Activated CD4-positive, alpha-beta memory T cell treated with anti-CD3 and anti-CD28 coated beads, Interleukin-2, amount 10 ng/mL, durations not matched to agents 7 days and 5 days (primary cell): Measurements from ENCODE around the gene FGF22. TPM values are rescaled to one million over a fixed set of nuclear protein-coding genes. Genes with fewer than 3 reads are reported as not detected.

Source experiments
- total RNA-seq, 2 experiments: library from RNA; stranded (reverse); gene quantifications; one replicate each; pipeline ENCODE4 v1.2.3, GENCODE V29; 2021

Gene FGF22
- total RNA-seq, 2 experiments from 2014 or later = not detected

Other genes starting within 250 kb of the FGF22 start
- under 1 TPM in 1 of 2 experiments, not detected in 1; 0.08 TPM for gene C2CD4C, start 230.7 kb upstream of the FGF22 start, total RNA-seq
- gene SHC2, start 178.8 kb upstream of the FGF22 start, total RNA-seq = not detected
- under 1 TPM; 0.78 to 0.81 TPM for gene MADCAM1, start 143.4 kb upstream of the FGF22 start, total RNA-seq
- gene TPGS1, start 132.4 kb upstream of the FGF22 start, total RNA-seq = 10 to 100 TPM; 22.9 to 24.0 TPM
- 10 to 100 TPM; 50.3 to 50.4 TPM for gene CDC34, start 108.1 kb upstream of the FGF22 start, total RNA-seq
- gene GZMM, start 95.8 kb upstream of the FGF22 start, total RNA-seq = 10 to 100 TPM; 45.1 to 45.2 TPM
- gene BSG, start 67.3 kb upstream of the FGF22 start, total RNA-seq = 100 to 1,000 TPM; 255 to 257 TPM
- 1 to 10 TPM; 3.1 to 3.5 TPM for gene HCN2, start 50.0 kb upstream of the FGF22 start, total RNA-seq
- 10 to 100 TPM; 44.8 to 45.1 TPM for gene POLRMT, start 6.3 kb upstream of the FGF22 start, total RNA-seq
- 10 to 100 TPM; 80.6 to 82.2 TPM for gene RNF126, start 23.3 kb downstream of the FGF22 start, total RNA-seq
- 1 to 10 TPM; 2.5 to 3.0 TPM for gene FSTL3, start 36.5 kb downstream of the FGF22 start, total RNA-seq
- not detected for gene PRSS57, start 55.6 kb downstream of the FGF22 start, total RNA-seq
- gene PALM, start 69.1 kb downstream of the FGF22 start, total RNA-seq = not detected
- not detected for gene MISP, start 111.2 kb downstream of the FGF22 start, total RNA-seq
- gene PTBP1, start 157.6 kb downstream of the FGF22 start, total RNA-seq = 100 to 1,000 TPM; 385 to 406 TPM
- gene PLPPR3, start 182.1 kb downstream of the FGF22 start, total RNA-seq = not detected
- not detected for gene AZU1, start 188.0 kb downstream of the FGF22 start, total RNA-seq
- not detected for gene PRTN3, start 201.1 kb downstream of the FGF22 start, total RNA-seq
- not detected for gene ELANE, start 212.4 kb downstream of the FGF22 start, total RNA-seq
- 1 to 10 TPM in 1 of 2 experiments, under 1 TPM in 1; 0.78 to 1.6 TPM for gene CFD, start 219.8 kb downstream of the FGF22 start, total RNA-seq